HG03457 (cell line): Measurements from ENCODE around the gene TRAPPC6A.
"Not testable (repeated sequence)": the region's sequence is repeated elsewhere in the genome, so short reads cannot be mapped to it uniquely, and the experiment has no call there.

Experiments
- ATAC-seq: cut with Tn5 transposase; IDR thresholded peaks from one replicate; pipeline ENCODE4 v1.9.1; 2021; ENCODE audit warnings: moderate number of reproducible peaks; ENCODE audit not compliant: unreplicated experiment

TRAPPC6A gene

GRCh38 chr19:45133661-45134060, 44.4 kb downstream of the TRAPPC6A start:
- ATAC-seq: no peak

- ATAC-seq: no peak
These were observed 47.0 kb downstream of the TRAPPC6A start for GRCh38 chr19:45130888-45131615.

DNA sequence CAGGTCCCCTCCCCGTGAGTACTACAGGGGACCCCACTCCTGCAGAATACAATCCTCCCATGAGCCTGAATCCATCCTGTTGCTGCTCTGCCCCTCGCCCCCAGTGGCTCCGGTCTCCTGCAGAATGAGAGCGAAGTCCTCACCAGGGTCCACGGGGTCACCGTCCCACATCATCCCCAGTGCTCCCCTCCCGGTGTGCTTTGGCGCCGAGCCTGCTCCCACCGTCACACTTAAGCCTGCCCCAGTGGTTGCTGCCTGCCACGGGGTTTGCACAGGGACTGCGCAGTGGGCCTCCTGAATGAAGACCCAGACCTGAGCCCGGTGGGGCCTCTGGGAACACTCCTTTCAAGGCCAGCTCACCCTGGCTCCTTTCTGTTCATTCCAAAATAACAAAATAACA, 47.8 kb downstream of the TRAPPC6A start:
- ATAC-seq: no peak

GRCh38 chr19:45128806-45129205, 49.2 kb downstream of the TRAPPC6A start:
- no peak for ATAC-seq

GRCh38 chr19:45128146-45128545, 49.9 kb downstream of the TRAPPC6A start:
- ATAC-seq: no peak

DNA sequence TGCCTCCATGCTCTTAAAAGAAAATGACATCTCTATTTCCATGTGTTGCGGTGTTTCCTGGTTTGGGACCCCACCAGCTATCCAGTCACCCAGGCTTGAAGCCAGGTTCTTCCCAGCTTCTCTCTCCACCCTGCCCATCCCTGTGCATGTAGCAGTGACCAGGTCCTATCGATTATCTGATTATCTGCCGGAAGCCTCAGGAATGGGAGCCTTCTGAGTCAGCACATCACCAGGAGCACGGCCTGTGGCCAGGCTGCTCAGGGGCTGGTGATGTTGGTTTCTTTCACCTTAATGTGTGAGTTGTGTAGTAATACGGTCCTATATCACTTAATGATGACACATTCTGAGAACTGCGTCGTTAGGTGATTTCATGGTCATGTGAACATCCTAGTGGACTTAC, 51.4 kb downstream of the TRAPPC6A start:
- no peak for ATAC-seq

GRCh38 chr19:45125975-45126493, 52.0 kb downstream of the TRAPPC6A start:
- ATAC-seq: no peak

GRCh38 chr19:45125360-45125759, 52.7 kb downstream of the TRAPPC6A start:
- ATAC-seq: no peak

DNA sequence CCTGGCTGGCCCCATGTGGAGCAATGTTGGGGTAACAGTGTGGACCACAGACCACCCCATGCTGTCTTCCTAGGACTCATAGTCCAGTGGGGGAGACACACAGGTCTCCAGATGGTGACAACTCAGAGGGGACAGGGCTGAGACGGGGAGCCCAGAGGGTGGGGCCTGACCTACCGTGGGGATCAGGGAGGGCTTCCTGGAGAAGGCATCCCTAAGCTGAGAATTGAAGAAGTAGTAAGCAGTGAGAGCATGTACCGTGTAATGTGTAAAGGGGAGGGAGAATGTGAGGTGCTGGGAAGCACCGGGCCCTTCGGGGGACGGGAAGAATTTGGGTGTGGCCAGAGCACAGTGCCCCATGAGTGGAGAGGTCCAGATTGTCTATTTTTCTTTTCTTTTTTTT, 54.0 kb downstream of the TRAPPC6A start:
- no peak for ATAC-seq

- no peak for ATAC-seq
These were observed 54.6 kb downstream of the TRAPPC6A start for GRCh38 chr19:45123440-45123850.

DNA sequence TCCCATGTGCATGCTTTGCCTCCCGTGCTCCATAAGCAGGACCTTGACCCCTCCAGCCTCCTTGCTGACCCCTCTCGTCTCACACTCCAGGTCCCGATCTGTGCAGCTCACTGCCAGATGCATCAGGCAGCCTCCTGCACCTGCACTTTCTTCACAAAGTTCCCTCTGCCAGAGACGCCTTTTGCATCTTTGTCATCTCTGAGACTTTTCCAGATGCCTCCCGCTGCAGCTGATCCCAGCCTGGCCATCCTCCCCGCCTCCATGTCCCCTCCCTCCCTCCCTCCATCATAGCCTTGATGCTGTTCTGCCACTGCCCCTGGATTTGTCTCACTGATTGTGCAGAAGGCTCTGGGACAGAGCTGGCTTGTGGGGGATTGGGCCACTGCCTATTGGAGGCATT, 55.2 kb downstream of the TRAPPC6A start:
- ATAC-seq: no peak

DNA sequence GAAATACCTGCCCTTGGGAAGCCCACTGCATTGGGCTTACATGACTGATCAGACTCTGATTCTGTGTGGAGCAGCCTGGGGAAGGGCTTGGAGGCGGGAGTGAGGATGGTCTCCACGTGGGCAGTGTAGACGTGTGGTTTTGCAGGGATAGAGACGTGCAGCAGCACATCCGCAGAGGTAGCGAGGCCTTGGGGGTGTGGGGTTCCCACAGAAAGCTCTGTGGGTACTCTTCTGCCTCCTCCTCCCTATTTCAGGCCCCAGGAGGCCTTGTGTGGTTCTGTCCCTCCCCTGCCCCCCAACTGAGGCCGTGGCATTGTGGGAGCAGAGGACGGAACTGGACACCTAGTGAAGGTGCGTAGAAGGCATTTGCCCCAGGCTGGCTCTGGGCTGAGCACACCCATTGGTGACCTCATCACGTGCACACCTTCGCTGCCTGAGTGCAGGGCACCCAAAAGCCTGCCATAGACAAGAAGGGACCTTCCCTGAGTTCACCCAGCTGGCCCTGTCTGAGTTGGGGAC, 56.2 kb downstream of the TRAPPC6A start:
- no peak for ATAC-seq

- ATAC-seq: no peak
These were observed 58.5 kb downstream of the TRAPPC6A start for GRCh38 chr19:45119582-45119981.

- ATAC-seq: not testable (repeated sequence)
These were observed 59.3 kb downstream of the TRAPPC6A start for GRCh38 chr19:45118591-45119355.

GRCh38 chr19:45118106-45118505, 59.9 kb downstream of the TRAPPC6A start:
- ATAC-seq: no peak

DNA sequence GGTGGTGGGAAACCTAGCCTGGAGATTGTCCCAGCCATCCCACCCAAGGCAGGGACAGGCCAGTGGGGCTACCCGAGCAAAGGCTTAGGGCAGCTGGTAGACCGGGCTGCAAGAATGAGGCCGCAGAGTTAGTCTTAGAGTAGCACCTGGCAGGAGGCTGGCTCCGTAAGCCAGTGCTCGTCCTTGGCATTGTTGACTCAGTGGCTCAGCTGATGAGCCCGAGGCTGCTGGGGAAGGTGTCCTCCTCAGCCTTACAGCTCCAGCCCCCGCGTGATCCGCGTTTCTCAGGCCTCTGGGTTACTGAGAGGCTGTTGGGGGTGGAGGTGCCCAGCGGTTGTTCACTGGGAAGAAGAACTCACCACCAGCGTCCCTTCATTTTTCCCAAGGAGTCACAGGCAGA, 60.4 kb downstream of the TRAPPC6A start:
- no peak for ATAC-seq

- no peak for ATAC-seq
These were observed 60.9 kb downstream of the TRAPPC6A start for GRCh38 chr19:45117167-45117594.

DNA sequence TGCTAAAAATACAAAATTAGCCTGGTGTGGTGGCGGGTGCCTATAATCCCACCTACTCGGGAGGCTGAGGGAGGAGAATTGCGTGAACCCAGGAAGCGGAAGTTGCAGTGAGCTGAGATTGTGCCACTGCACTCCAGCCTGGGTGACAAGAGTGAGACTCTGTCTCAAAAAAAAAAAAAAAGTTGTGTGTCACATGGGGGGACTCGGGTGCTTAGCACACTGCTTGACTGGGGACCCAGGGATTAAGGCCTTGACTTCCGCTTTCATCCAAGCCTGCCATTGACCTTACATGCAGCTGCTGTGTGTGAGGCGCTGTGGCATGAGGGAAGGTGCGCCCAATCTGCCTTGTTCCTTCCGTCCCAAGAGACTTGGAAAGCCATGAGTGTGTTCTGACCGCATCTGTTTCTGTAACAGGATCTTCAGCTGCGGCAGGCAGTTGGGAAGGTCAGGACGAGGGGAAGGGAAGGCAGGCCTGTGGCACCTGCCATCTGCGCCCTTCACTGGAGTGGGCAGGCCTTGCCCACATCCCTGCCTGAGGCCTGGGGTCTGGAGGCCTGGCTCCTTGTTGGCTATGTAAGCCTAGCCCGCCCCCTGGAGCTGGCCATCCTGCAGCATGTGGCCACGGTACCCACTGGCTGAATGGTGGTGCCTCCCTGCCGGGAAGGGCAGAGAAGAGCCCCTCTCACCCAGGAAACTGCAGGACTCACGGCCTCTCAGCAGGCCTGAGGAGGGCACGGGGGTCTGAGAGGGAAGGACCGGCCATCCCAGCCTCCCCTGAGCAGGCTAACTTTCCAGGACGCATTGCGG, 62.0 kb downstream of the TRAPPC6A start:
- no peak for ATAC-seq

GRCh38 chr19:45114116-45114515, 63.9 kb downstream of the TRAPPC6A start:
- no peak for ATAC-seq

- no peak for ATAC-seq
These were observed 64.4 kb downstream of the TRAPPC6A start for GRCh38 chr19:45113628-45114027.
